ENCODE results near the gene FHOD1. TPM values are rescaled to one million over a fixed set of nuclear protein-coding genes. Genes with fewer than 3 reads are reported as not detected.

The FHOD1 gene
- total and polyA plus RNA-seq, 10 of the 15 experiments (the other 5 are each of a cell fraction or from before 2014, with no cell fraction given), result 8.9 to 65.7 (median 18.1) TPM

DNA sequence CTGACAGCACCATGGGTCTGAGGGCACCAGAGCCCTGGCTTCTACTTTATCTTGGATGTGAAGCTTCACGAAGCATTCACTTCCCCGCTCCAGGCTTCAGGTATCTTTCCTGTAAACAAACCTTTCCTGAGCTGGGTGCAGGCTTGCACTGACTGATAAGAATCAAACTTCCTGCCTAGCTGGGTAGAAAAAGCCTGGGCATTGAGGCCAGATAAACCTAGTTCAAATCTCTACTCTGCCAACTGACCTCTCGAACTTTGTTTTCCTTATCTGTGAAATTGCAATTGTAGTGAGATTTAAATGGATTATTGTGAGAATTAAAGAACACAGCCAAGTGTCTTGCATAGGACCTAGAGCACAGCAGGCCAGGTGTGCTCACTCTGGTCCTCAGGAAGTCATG lies 23.3 kb downstream of the FHOD1 start:
- Histone ChIP-seq H4K20me1 (ENCODE audit: control insufficient read depth, insufficient read depth) (no peaks in the 10 kb centered on the region), H3K4me3 (no peak overlapping the region), H3K27me3 (replicated peaks in 1 of 2; ENCODE audit: control insufficient read depth in 2 of 2, insufficient read depth in 2 of 2, low read length in 1 of 2) (no peaks in the 10 kb centered on the region), H3K4me1 (ENCODE audit: control insufficient read depth, insufficient read depth, low read length) (peaks cover 12% of the 10 kb centered on the region), H3K4me2 (ENCODE audit: control insufficient read depth, insufficient read depth) (no peak overlapping the region), H3K36me3 (ENCODE audit: control insufficient read depth in 2 of 2, insufficient read depth in 2 of 2, low read length in 1 of 2) (no peaks in the 10 kb centered on the region), H3K9me3 (replicated peaks; ENCODE audit: control insufficient read depth, insufficient read depth, low read length) (no peaks in the 10 kb centered on the region), H2AFZ (ENCODE audit: control insufficient read depth, low read depth, low read length) (no peak overlapping the region), H3K79me2 (ENCODE audit: control insufficient read depth, insufficient read depth, low read length) (peaks cover 18% of the 10 kb centered on the region), H3K27ac (ENCODE audit: control insufficient read depth, insufficient read depth) (no peak overlapping the region), H3K9ac (ENCODE audit: control insufficient read depth, insufficient read depth, low read length) (no peak overlapping the region)
- FAIRE-seq, result no peak
- ATAC-seq, result no peak
- POLR2A ChIA-PET, result interaction anchor here (0.5 to 7.7 kb wide), 2 partner anchors 21 to 84 kb away, joined by 3 to 100 read pairs; partner anchors contain the start of genes FHOD1 and SLC9A5
- no TSS peak for BruUV-seq (replicated peaks)
- SMC1A ChIA-PET (ENCODE audit: uncharacterized antibody, unreplicated experiment), result interaction anchor here (1.0 kb wide), 1 partner anchor 12 kb away, joined by 4 read pairs; no protein-coding TSS in a partner anchor
- in situ Hi-C loops (cut with MboI) (no loop called here), intact Hi-C loops (cut with micrococcal nuclease; ENCODE audit: unreplicated experiment) (no loop called here)
- RAD21 ChIA-PET (ENCODE audit: unreplicated experiment), result no interaction called here
- no peak for DNase-seq (ENCODE audit: low read depth, low spot score)
- CTCF ChIA-PET, result interaction anchor here (1.2 to 1.3 kb wide), 3 partner anchors 20 to 206 kb away, joined by 3 to 4 read pairs (median 3); no protein-coding TSS in a partner anchor
- 78% methylated on average over 3 of the region's 3 CpGs for WGBS (ENCODE audit: insufficient coverage, insufficient replicate concordance, low lambda C conversion rate, missing lambda C conversion rate)
- TF ChIP-seq ZSCAN29 (IDR thresholded peaks at IDR 0.05) (no peak), SREBF1 (IDR thresholded peaks at IDR 0.05; ENCODE audit: low read length) (no peak), ZNF217 (IDR thresholded peaks at IDR 0.05) (no peak), SMAD5 (IDR thresholded peaks at IDR 0.05; ENCODE audit: low read depth) (no peak), E2F8 (IDR thresholded peaks at IDR 0.05; ENCODE audit: low read depth, partially characterized antibody) (no peak), NFYA (IDR thresholded peaks at IDR 0.05; ENCODE audit: borderline replicate concordance, low read depth, low read length) (no peak), BACH1 (IDR thresholded peaks at IDR 0.05; ENCODE audit: borderline replicate concordance) (no peak), BMI1 (IDR thresholded peaks at IDR 0.05; ENCODE audit: borderline replicate concordance) (no peak), SIN3A (IDR thresholded peaks at IDR 0.05; ENCODE audit: low read depth, low read length) (no peak), MEF2A (IDR thresholded peaks at IDR 0.05; ENCODE audit: insufficient read depth, low read depth, low read length) (no peak), NKRF (conservative IDR thresholded peaks at IDR 0.05) (no peak), POLR2AphosphoS5 (IDR thresholded peaks at IDR 0.05; ENCODE audit: low read length) (no peak), MTA3 (IDR thresholded peaks at IDR 0.05; ENCODE audit: borderline replicate concordance, low read length) (no peak), FOS (IDR thresholded peaks at IDR 0.05; ENCODE audit: borderline replicate concordance, extremely low read depth, insufficient read length) (no peak), CEBPZ (IDR thresholded peaks at IDR 0.05; ENCODE audit: low read depth, low read length) (no peak)
- TF ChIP-seq, protein P1, sequence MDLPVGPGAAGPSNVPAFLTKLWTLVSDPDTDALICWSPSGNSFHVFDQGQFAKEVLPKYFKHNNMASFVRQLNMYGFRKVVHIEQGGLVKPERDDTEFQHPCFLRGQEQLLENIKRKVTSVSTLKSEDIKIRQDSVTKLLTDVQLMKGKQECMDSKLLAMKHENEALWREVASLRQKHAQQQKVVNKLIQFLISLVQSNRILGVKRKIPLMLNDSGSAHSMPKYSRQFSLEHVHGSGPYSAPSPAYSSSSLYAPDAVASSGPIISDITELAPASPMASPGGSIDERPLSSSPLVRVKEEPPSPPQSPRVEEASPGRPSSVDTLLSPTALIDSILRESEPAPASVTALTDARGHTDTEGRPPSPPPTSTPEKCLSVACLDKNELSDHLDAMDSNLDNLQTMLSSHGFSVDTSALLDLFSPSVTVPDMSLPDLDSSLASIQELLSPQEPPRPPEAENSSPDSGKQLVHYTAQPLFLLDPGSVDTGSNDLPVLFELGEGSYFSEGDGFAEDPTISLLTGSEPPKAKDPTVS (IDR thresholded peaks at IDR 0.05; ENCODE audit: low read depth, low read length), result no peak

Data from GM12878 (cell line).